HEK293 (cell line): ENCODE measurements around the gene RGS19.

Source experiments
- CTCF ChIA-PET: fragments of 350-600 bp; formaldehyde crosslinking; extraction: SDS; loops from one replicate; lab custom pipeline; 2021; ENCODE audit warnings: antibody characterized with exemption; lab: Yijun Ruan, JAX
- POLR2A ChIA-PET: fragments of 300-600 bp; formaldehyde crosslinking; extraction: SDS; loops from one replicate; lab custom pipeline; 2020; ENCODE audit warnings: antibody characterized with exemption, inconsistent platforms; lab: Yijun Ruan, JAX
- H3K27ac ChIP-seq: fragments of 200-500 bp; sonication (Bioruptor generic); 2 replicates; pipeline ENCODE4 v1.5.1; 2014; ENCODE audit warnings: low read depth, low read length, control low read depth, inconsistent platforms; ENCODE audit errors: extremely low read depth
- H3K36me3 ChIP-seq, 2 experiments: fragments of 200-500 bp in 1 of 2; sonication (Bioruptor generic) in 1 of 2; 1 replicate in 1 of 2; 2 replicates in 1 of 2; pipeline ENCODE4 v1.5.1; 2014 to 2017; ENCODE audit warnings: inconsistent platforms in 2 of 2, low read length in 2 of 2; ENCODE audit not compliant: control insufficient read depth in 2 of 2, insufficient read depth in 1 of 2
- H3K4me1 ChIP-seq: fragments of 200-500 bp; sonication (Bioruptor generic); 2 replicates; pipeline ENCODE4 v1.5.1; 2014; ENCODE audit warnings: mild to moderate bottlenecking, low read length, inconsistent platforms; ENCODE audit not compliant: control insufficient read depth, insufficient read depth
- H3K4me3 ChIP-seq: 2 replicates; pipeline ENCODE4 v1.5.1; 2011; ENCODE audit warnings: low read depth, mild to moderate bottlenecking, control low read depth, low read length, moderate library complexity
- H3K9me3 ChIP-seq: fragments of 200-500 bp; sonication (Bioruptor generic); 2 replicates; pipeline ENCODE4 v1.5.1; 2014; ENCODE audit warnings: low read depth, low read length, inconsistent platforms; ENCODE audit not compliant: control insufficient read depth, insufficient read depth
- GLI2 ChIP-seq: fragments of 450-650 bp; formaldehyde crosslinking; IDR thresholded peaks from 2 replicates; pipeline ENCODE4; 2017; ENCODE audit warnings: missing biosample characterization, missing genetic modification characterization, low read depth, borderline replicate concordance
- GLIS2 ChIP-seq: fragments of 450-650 bp; formaldehyde crosslinking; IDR thresholded peaks from 2 replicates; pipeline ENCODE4 v1.5.1; 2016; ENCODE audit warnings: missing biosample characterization, missing genetic modification characterization
- KLF17 ChIP-seq: fragments of 450-650 bp; formaldehyde crosslinking; IDR thresholded peaks from 2 replicates; pipeline ENCODE4 v1.5.1; 2016; ENCODE audit warnings: missing biosample characterization, missing genetic modification characterization
- OVOL3 ChIP-seq: fragments of 450-650 bp; formaldehyde crosslinking; IDR thresholded peaks from 2 replicates; pipeline ENCODE4 v1.5.1; 2016; ENCODE audit warnings: missing biosample characterization, missing genetic modification characterization
- RBAK ChIP-seq: fragments of 450-650 bp; formaldehyde crosslinking; IDR thresholded peaks from 2 replicates; pipeline ENCODE4 v1.5.1; 2016; ENCODE audit warnings: missing biosample characterization, missing genetic modification characterization
- WT1 ChIP-seq: fragments of 450-650 bp; formaldehyde crosslinking; IDR thresholded peaks from 2 replicates; pipeline ENCODE4 v1.5.1; 2016; ENCODE audit warnings: missing biosample characterization, missing genetic modification characterization
- ZBTB10 ChIP-seq: fragments of 450-650 bp; formaldehyde crosslinking; IDR thresholded peaks from 2 replicates; pipeline ENCODE4 v1.5.1; 2016; ENCODE audit warnings: missing biosample characterization, missing genetic modification characterization
- ZBTB49 ChIP-seq: fragments of 450-650 bp; formaldehyde crosslinking; IDR thresholded peaks from 2 replicates; pipeline ENCODE4 v1.5.1; 2016; ENCODE audit warnings: missing biosample characterization, missing genetic modification characterization, low read depth
- ZIC2 ChIP-seq: fragments of 450-650 bp; formaldehyde crosslinking; IDR thresholded peaks from 2 replicates; pipeline ENCODE4 v1.5.1; 2016; ENCODE audit warnings: missing biosample characterization, missing genetic modification characterization
- ZNF114 ChIP-seq: fragments of 450-650 bp; formaldehyde crosslinking; IDR thresholded peaks from 2 replicates; pipeline ENCODE4 v1.5.0; 2017; ENCODE audit warnings: missing biosample characterization, missing genetic modification characterization
- ZNF132 ChIP-seq: fragments of 450-650 bp; formaldehyde crosslinking; IDR thresholded peaks from 2 replicates; pipeline ENCODE4 v1.5.1; 2017; ENCODE audit warnings: missing biosample characterization, missing genetic modification characterization, borderline replicate concordance
- ZNF155 ChIP-seq: fragments of 450-650 bp; formaldehyde crosslinking; IDR thresholded peaks from 2 replicates; pipeline ENCODE4 v1.5.1; 2016; ENCODE audit warnings: missing biosample characterization, missing genetic modification characterization
- ZNF175 ChIP-seq: fragments of 450-650 bp; formaldehyde crosslinking; IDR thresholded peaks from 2 replicates; pipeline ENCODE4 v1.5.1; 2016; ENCODE audit warnings: missing biosample characterization, missing genetic modification characterization
- ZNF221 ChIP-seq: fragments of 450-650 bp; formaldehyde crosslinking; IDR thresholded peaks from 2 replicates; pipeline ENCODE4 v1.5.1; 2017; ENCODE audit warnings: missing biosample characterization, missing genetic modification characterization, borderline replicate concordance
- ZNF24 ChIP-seq: fragments of 450-650 bp; formaldehyde crosslinking; IDR thresholded peaks from 2 replicates; pipeline ENCODE4 v1.5.1; 2016; ENCODE audit warnings: missing biosample characterization, missing genetic modification characterization
- ZNF354C ChIP-seq: fragments of 450-650 bp; formaldehyde crosslinking; IDR thresholded peaks from 2 replicates; pipeline ENCODE4 v1.5.1; 2016; ENCODE audit warnings: missing biosample characterization, missing genetic modification characterization, low read depth, borderline replicate concordance
- ZNF366 ChIP-seq: fragments of 450-650 bp; formaldehyde crosslinking; conservative IDR thresholded peaks from 2 replicates; pipeline ENCODE4 v1.5.1; 2016; ENCODE audit warnings: missing biosample characterization, missing genetic modification characterization
- ZNF555 ChIP-seq: fragments of 450-650 bp; formaldehyde crosslinking; conservative IDR thresholded peaks from 2 replicates; pipeline ENCODE4 v1.5.1; 2017; ENCODE audit warnings: missing biosample characterization, mild to moderate bottlenecking, missing genetic modification characterization, inconsistent platforms
- ZNF558 ChIP-seq: fragments of 450-650 bp; formaldehyde crosslinking; IDR thresholded peaks from 2 replicates; pipeline ENCODE4 v1.5.1; 2016; ENCODE audit warnings: missing biosample characterization, missing genetic modification characterization
- ZNF580 ChIP-seq: fragments of 450-650 bp; formaldehyde crosslinking; IDR thresholded peaks from 2 replicates; pipeline ENCODE4 v1.5.1; 2016; ENCODE audit warnings: missing biosample characterization, missing genetic modification characterization
- ZNF600 ChIP-seq: fragments of 450-650 bp; formaldehyde crosslinking; IDR thresholded peaks from 2 replicates; pipeline ENCODE4 v1.5.1; 2016; ENCODE audit warnings: missing biosample characterization, missing genetic modification characterization
- ZNF776 ChIP-seq: fragments of 450-650 bp; formaldehyde crosslinking; IDR thresholded peaks from 2 replicates; pipeline ENCODE4 v1.5.0; 2017; ENCODE audit warnings: missing biosample characterization, missing genetic modification characterization, borderline replicate concordance
- ZSCAN16 ChIP-seq: fragments of 450-650 bp; formaldehyde crosslinking; IDR thresholded peaks from 2 replicates; pipeline ENCODE4 v1.5.1; 2016; ENCODE audit warnings: missing biosample characterization, missing genetic modification characterization

Gene RGS19

GRCh38 chr20:64074184-64074789 is 5.0 kb downstream of the RGS19 start (continued):
- TF ChIP-seq ZBTB49 (tag by site-specific recombination) (no peak), ZNF580 (tag by site-specific recombination) (no peak), ZNF354C (tag by site-specific recombination) (no peak), GLIS2 (0 out of 2 replicates have a peak, but pooled peaks have one; percentile 37), ZNF776 (tag by site-specific recombination) (no peak), ZNF366 (tag by site-specific recombination) (no peak), ZNF221 (no peak)

- TF ChIP-seq ZNF776 (tag by site-specific recombination) (no peak), GLI2 (tag by site-specific recombination) (no peak), ZNF600 (tag by site-specific recombination) (peak; percentile 14; the same call in 1 of the 2 replicates), ZNF24 (tag by site-specific recombination) (no peak), GLIS2 (peak; percentile 62), ZNF155 (tag by site-specific recombination) (no peak), ZIC2 (tag by site-specific recombination) (peak; percentile 25; the same call in 1 of the 2 replicates)
- H3K4me3 ChIP-seq: no peak overlapping the region
- ChIA-PET CTCF (interaction anchor here (1.0 kb wide), 1 partner anchor 46 kb away, joined by 4 read pairs; no protein-coding TSS in a partner anchor), POLR2A (no interaction called here)
- peaks cover 0 to 25% of the 10 kb centered on the region in 2 experiments; a peak in 1 of 3 replicates for H3K36me3 ChIP-seq
- peaks cover 5% of the 10 kb centered on the region for H3K4me1 ChIP-seq
- H3K9me3 ChIP-seq: no peaks in the 10 kb centered on the region
- H3K27ac ChIP-seq: no peak overlapping the region
These were observed 5.7 kb downstream of the RGS19 start for GRCh38 chr20:64073476-64074183.

- Histone ChIP-seq H3K4me1 (no peaks in the 10 kb centered on the region), H3K9me3 (no peaks in the 10 kb centered on the region), H3K27ac (no peak overlapping the region), H3K36me3 (peaks cover 0 to 25% of the 10 kb centered on the region in 2 experiments; a peak in 1 of 3 replicates), H3K4me3 (no peak overlapping the region)
- no peak for TF ChIP-seq KLF17
- TF ChIP-seq ZBTB10 (tag by site-specific recombination): no peak
- TF ChIP-seq WT1 (tag by site-specific recombination): no peak
- no peak for TF ChIP-seq ZNF558
- TF ChIP-seq ZNF132 (tag by site-specific recombination): no peak
- no peak for TF ChIP-seq ZNF366 (tag by site-specific recombination)
- no peak for TF ChIP-seq ZNF555 (tag by site-specific recombination)
- TF ChIP-seq OVOL3 (tag by site-specific recombination): no peak
- no peak for TF ChIP-seq ZSCAN16 (tag by site-specific recombination)
- TF ChIP-seq GLIS2: no peak
- TF ChIP-seq ZNF175: no peak
- no peak for TF ChIP-seq RBAK (tag by site-specific recombination)
- TF ChIP-seq ZNF114 (tag by site-specific recombination): no peak
- ChIA-PET CTCF (no interaction called here), POLR2A (no interaction called here)
These were observed 6.7 kb downstream of the RGS19 start for GRCh38 chr20:64072498-64073063.
